ENCODE data around the gene DEPP1. TPM values are rescaled to one million over a fixed set of nuclear protein-coding genes. Genes with fewer than 3 reads are reported as not detected.

Gene DEPP1
- total and polyA plus RNA-seq, 2 of the 4 experiments (the other 2 are of a cell fraction) = 13.6 to 30.0 TPM

GRCh38 chr10:44982114-44982460, 3.5 kb upstream of the DEPP1 start:
- no peak for DNase-seq
- peak overlapping the region; percentile 87 for H3K4ac ChIP-seq (ENCODE audit: low read depth, low read length)
- H3K79me1 ChIP-seq (ENCODE audit: low read depth in 1 of 2, low read length in 2 of 2) = peaks cover under 1 to 44% of the 10 kb centered on the region in 2 experiments; a peak in 3 of 4 replicates
- H3K27ac ChIP-seq (ENCODE audit: insufficient read depth, low read length) = peak overlapping the region; percentile 98
- CTCF ChIA-PET = no interaction called here
- peak overlapping the region; percentile 92 for H2BK120ac ChIP-seq (ENCODE audit: low read depth, low read length)
- ATAC-seq (ENCODE audit: low read depth) = no peak
- H3K14ac ChIP-seq (replicated peaks; ENCODE audit: low read depth, low read length) = peak overlapping the region; percentile 73
- H3K9ac ChIP-seq (ENCODE audit: low read depth, low read length) = peak overlapping the region; percentile 52
- H2BK20ac ChIP-seq (ENCODE audit: low read depth, low read length) = peak overlapping the region; percentile 98
- intact Hi-C loops (cut with micrococcal nuclease) = no loop called here
- peak overlapping the region; percentile 94 for H2AK5ac ChIP-seq (ENCODE audit: low read depth, low read length)
- peak overlapping the region; percentile 96 for H4K5ac ChIP-seq (ENCODE audit: low read depth, low read length)
- H3K4me1 ChIP-seq (ENCODE audit: control insufficient read depth, insufficient read depth, low read length) = peaks cover 70% of the 10 kb centered on the region
- no peak overlapping the region for H3K4me2 ChIP-seq (ENCODE audit: low read depth, low read length)
- 100% methylated on average over 3 of the region's 9 CpGs; no CpG with 5 or more reads in 1 of the 2 experiments for WGBS, 2 experiments (ENCODE audit: extremely low coverage in 2 of 2, insufficient read length in 1 of 2)
- no peak overlapping the region for H3K4me3 ChIP-seq (ENCODE audit: insufficient read depth, low read depth, low read length)
- no peaks in the 10 kb centered on the region for H4K20me1 ChIP-seq (ENCODE audit: insufficient read depth, low read length)
- H3K56ac ChIP-seq (ENCODE audit: extremely low read depth, insufficient read depth, low read length) = no peak overlapping the region
- peak overlapping the region; percentile 80; the same call in 2 of the 3 replicates for H2BK15ac ChIP-seq (ENCODE audit: low read depth, low read length)
- peak overlapping the region; percentile 57 for H3K23ac ChIP-seq (ENCODE audit: low read depth, low read length)
- peak overlapping the region; percentile 94 for H3K18ac ChIP-seq (ENCODE audit: low read depth, low read length)
- H3K9me3 ChIP-seq (ENCODE audit: control insufficient read depth, insufficient read depth, low read length) = no peaks in the 10 kb centered on the region
- peak overlapping the region; percentile 97 for H4K91ac ChIP-seq (ENCODE audit: insufficient read depth, low read depth, low read length)
- no TSS peak for BruUV-seq (replicated peaks)
- peaks cover 51% of the 10 kb centered on the region for H3K9me1 ChIP-seq (ENCODE audit: insufficient read depth, low read length)
- H2BK5ac ChIP-seq (ENCODE audit: low read depth, low read length, poor library complexity, severe bottlenecking) = peak overlapping the region; percentile 97
- POLR2A ChIA-PET (ENCODE audit: unreplicated experiment) = no interaction called here
- no peak for TF ChIP-seq BHLHE40 (IDR thresholded peaks at IDR 0.05; ENCODE audit: low read depth, low read length)
- no peak for TF ChIP-seq SMC3 (IDR thresholded peaks at IDR 0.05; ENCODE audit: low read depth, low read length)
- no peak for TF ChIP-seq CEBPB (IDR thresholded peaks at IDR 0.05; ENCODE audit: low read depth, low read length)
- TF ChIP-seq, protein P1, sequence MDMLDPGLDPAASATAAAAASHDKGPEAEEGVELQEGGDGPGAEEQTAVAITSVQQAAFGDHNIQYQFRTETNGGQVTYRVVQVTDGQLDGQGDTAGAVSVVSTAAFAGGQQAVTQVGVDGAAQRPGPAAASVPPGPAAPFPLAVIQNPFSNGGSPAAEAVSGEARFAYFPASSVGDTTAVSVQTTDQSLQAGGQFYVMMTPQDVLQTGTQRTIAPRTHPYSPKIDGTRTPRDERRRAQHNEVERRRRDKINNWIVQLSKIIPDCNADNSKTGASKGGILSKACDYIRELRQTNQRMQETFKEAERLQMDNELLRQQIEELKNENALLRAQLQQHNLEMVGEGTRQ (IDR thresholded peaks at IDR 0.05; ENCODE audit: low read depth, low read length) = no peak
- TF ChIP-seq, protein P2, sequence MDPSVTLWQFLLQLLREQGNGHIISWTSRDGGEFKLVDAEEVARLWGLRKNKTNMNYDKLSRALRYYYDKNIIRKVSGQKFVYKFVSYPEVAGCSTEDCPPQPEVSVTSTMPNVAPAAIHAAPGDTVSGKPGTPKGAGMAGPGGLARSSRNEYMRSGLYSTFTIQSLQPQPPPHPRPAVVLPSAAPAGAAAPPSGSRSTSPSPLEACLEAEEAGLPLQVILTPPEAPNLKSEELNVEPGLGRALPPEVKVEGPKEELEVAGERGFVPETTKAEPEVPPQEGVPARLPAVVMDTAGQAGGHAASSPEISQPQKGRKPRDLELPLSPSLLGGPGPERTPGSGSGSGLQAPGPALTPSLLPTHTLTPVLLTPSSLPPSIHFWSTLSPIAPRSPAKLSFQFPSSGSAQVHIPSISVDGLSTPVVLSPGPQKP (IDR thresholded peaks at IDR 0.05; ENCODE audit: borderline replicate concordance, low read depth, low read length) = no peak
- no peak for TF ChIP-seq NFE2L2 (IDR thresholded peaks at IDR 0.05; ENCODE audit: low read depth, low read length)
- TF ChIP-seq RAD21 (IDR thresholded peaks at IDR 0.05; ENCODE audit: low read length) = no peak
- TF ChIP-seq POLR2A (IDR thresholded peaks at IDR 0.05; ENCODE audit: low read depth, low read length) = no peak
- no peak for TF ChIP-seq FOS (IDR thresholded peaks at IDR 0.05; ENCODE audit: low read depth, low read length)
- TF ChIP-seq, protein P3, sequence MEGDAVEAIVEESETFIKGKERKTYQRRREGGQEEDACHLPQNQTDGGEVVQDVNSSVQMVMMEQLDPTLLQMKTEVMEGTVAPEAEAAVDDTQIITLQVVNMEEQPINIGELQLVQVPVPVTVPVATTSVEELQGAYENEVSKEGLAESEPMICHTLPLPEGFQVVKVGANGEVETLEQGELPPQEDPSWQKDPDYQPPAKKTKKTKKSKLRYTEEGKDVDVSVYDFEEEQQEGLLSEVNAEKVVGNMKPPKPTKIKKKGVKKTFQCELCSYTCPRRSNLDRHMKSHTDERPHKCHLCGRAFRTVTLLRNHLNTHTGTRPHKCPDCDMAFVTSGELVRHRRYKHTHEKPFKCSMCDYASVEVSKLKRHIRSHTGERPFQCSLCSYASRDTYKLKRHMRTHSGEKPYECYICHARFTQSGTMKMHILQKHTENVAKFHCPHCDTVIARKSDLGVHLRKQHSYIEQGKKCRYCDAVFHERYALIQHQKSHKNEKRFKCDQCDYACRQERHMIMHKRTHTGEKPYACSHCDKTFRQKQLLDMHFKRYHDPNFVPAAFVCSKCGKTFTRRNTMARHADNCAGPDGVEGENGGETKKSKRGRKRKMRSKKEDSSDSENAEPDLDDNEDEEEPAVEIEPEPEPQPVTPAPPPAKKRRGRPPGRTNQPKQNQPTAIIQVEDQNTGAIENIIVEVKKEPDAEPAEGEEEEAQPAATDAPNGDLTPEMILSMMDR (conservative IDR thresholded peaks at IDR 0.05; ENCODE audit: low read depth, low read length) = no peak
- TF ChIP-seq CHD1 (IDR thresholded peaks at IDR 0.05; ENCODE audit: low read depth, low read length) = no peak
- H2AFZ ChIP-seq (replicated peaks; ENCODE audit: low read length, poor library complexity) = peak overlapping the region; percentile 72
- peaks cover 9% of the 10 kb centered on the region; the same call in 1 of the 2 replicates for H3K36me3 ChIP-seq (ENCODE audit: control insufficient read depth, insufficient read depth, low read length)
- peak overlapping the region; percentile 88 for H2AK9ac ChIP-seq (replicated peaks; ENCODE audit: low read depth, low read length, poor library complexity)
- H3K27me3 ChIP-seq (ENCODE audit: control insufficient read depth, insufficient read depth, low read length) = no peaks in the 10 kb centered on the region
- H4K8ac ChIP-seq (ENCODE audit: low read depth in 2 of 2, low read length in 2 of 2) = peak overlapping the region; percentile 90
- in situ Hi-C loops (cut with MboI; ENCODE audit: low sequenced_read_pairs) = loop anchor here (25.0 kb wide), 4 partner anchors 1030 to 1845 kb away; partner anchors contain the start of genes CSGALNACT2 and HNRNPF
- dilution Hi-C loops (cut with HindIII; ENCODE audit: low sequenced_read_pairs, unreplicated experiment) = no loop called here

Measured in IMR-90 (cell line).